ENCODE measurements around the gene RSPRY1. TPM values are rescaled to one million over a fixed set of nuclear protein-coding genes. Genes with fewer than 3 reads are reported as not detected.
"Not testable (repeated sequence)": the region's sequence is repeated elsewhere in the genome, so short reads cannot be mapped to it uniquely, and the experiment has no call there.

RSPRY1 gene
- total RNA-seq, 2 experiments from 2014 or later = 24.5 to 29.4 TPM

GRCh38 chr16:57184113-57184512 lies 2.0 kb upstream of the RSPRY1 start:
- ATAC-seq = no peak
- Mint-ChIP-seq H3K4me3 (peak overlapping the region; percentile 95), H3K4me1 (ENCODE audit: low read depth) (peaks cover 45% of the 10 kb centered on the region), H3K27ac (peak overlapping the region; percentile 41), H3K36me3 (ENCODE audit: low read depth) (peaks cover 8% of the 10 kb centered on the region), H3K9me3 (no peaks in the 10 kb centered on the region), H3K27me3 (no peaks in the 10 kb centered on the region)
- no peak for TF ChIP-seq CTCF (IDR thresholded peaks at IDR 0.05)
- intact Hi-C loops (cut with micrococcal nuclease) = loop anchor here (10.0 kb wide), 1 partner anchor 219 kb away; the partner anchor contains the start of gene CETP
- ChIA-PET CTCF (interaction anchor here (0.7 to 1.6 kb wide), 5 partner anchors 9 to 220 kb away, joined by 3 to 7 read pairs (median 4); no protein-coding TSS in a partner anchor), POLR2A (interaction anchor here (0.7 kb wide), 1 partner anchor 315 kb away, joined by 3 read pairs; no protein-coding TSS in a partner anchor)
- no peak for DNase-seq

- DNase-seq (no peak), ATAC-seq (no peak)
- TF ChIP-seq CTCF (IDR thresholded peaks at IDR 0.05) = no peak
- H3K36me3 Mint-ChIP-seq (ENCODE audit: low read depth) = peaks cover 12% of the 10 kb centered on the region
- H3K9me3 Mint-ChIP-seq = no peaks in the 10 kb centered on the region
- peak overlapping the region; percentile 96 for H3K27ac Mint-ChIP-seq
- H3K4me3 Mint-ChIP-seq = peak overlapping the region; percentile 95
- peaks cover 45% of the 10 kb centered on the region for H3K4me1 Mint-ChIP-seq (ENCODE audit: low read depth)
- ChIA-PET POLR2A (interaction anchor here (0.7 to 1.3 kb wide), 7 partner anchors 10 to 254 kb away, joined by 3 to 4 read pairs (median 3); no protein-coding TSS in a partner anchor), CTCF (interaction anchor here (0.5 to 1.7 kb wide), 5 partner anchors 10 to 759 kb away, joined by 3 to 10 read pairs (median 4); no protein-coding TSS in a partner anchor)
- no peaks in the 10 kb centered on the region for H3K27me3 Mint-ChIP-seq
- intact Hi-C loops (cut with micrococcal nuclease) = loop anchor here (10.0 kb wide), 1 partner anchor 220 kb away; the partner anchor contains the start of gene CETP
These were observed 1.2 kb upstream of the RSPRY1 start for GRCh38 chr16:57184887-57185445.

GRCh38 chr16:57185446-57185944 lies 634 bp upstream of the RSPRY1 start:
- peaks cover 13% of the 10 kb centered on the region for H3K36me3 Mint-ChIP-seq (ENCODE audit: low read depth)
- DNase-seq (peak; percentile 46), ATAC-seq (peak; percentile 13)
- intact Hi-C loops (cut with micrococcal nuclease) = loop anchor here (10.0 kb wide), 1 partner anchor 221 kb away; the partner anchor contains the start of gene CETP
- H3K27ac Mint-ChIP-seq = peak overlapping the region; percentile 96
- POLR2A ChIA-PET = interaction anchor here (0.7 to 1.4 kb wide), 11 partner anchors 10 to 1034 kb away, joined by 3 to 6 read pairs (median 3); partner anchors contain the start of gene NLRC5
- CTCF ChIA-PET = interaction anchor here (1.5 to 1.7 kb wide), 3 partner anchors 57 to 102 kb away, joined by 4 to 10 read pairs (median 4); partner anchors contain the start of gene CPNE2
- peaks cover 45% of the 10 kb centered on the region for H3K4me1 Mint-ChIP-seq (ENCODE audit: low read depth)
- H3K27me3 Mint-ChIP-seq = no peaks in the 10 kb centered on the region
- no peak for TF ChIP-seq CTCF (IDR thresholded peaks at IDR 0.05)
- peak overlapping the region; percentile 95 for H3K4me3 Mint-ChIP-seq
- no peaks in the 10 kb centered on the region for H3K9me3 Mint-ChIP-seq

GRCh38 chr16:57186872-57187854 lies 1.0 kb downstream of the RSPRY1 start:
- Mint-ChIP-seq H3K36me3 (ENCODE audit: low read depth) (peaks cover 10% of the 10 kb centered on the region), H3K27me3 (no peaks in the 10 kb centered on the region), H3K27ac (peak overlapping the region; percentile 96), H3K4me3 (peak overlapping the region; percentile 95), H3K4me1 (ENCODE audit: low read depth) (peaks cover 45% of the 10 kb centered on the region), H3K9me3 (no peaks in the 10 kb centered on the region)
- intact Hi-C loops (cut with micrococcal nuclease) = loop anchor here (10.0 kb wide), 1 partner anchor 222 kb away; the partner anchor contains the start of gene CETP
- DNase-seq = peak; percentile 37
- TF ChIP-seq CTCF (IDR thresholded peaks at IDR 0.05) = no peak
- ChIA-PET CTCF (interaction anchor here (0.8 to 1.9 kb wide), 6 partner anchors 17 to 94 kb away, joined by 3 to 4 read pairs (median 4); partner anchors contain the start of gene CPNE2), POLR2A (interaction anchor here (0.6 to 1.1 kb wide), 7 partner anchors 8 to 734 kb away, joined by 3 to 4 read pairs (median 3); no protein-coding TSS in a partner anchor)
- ATAC-seq = no peak

- ATAC-seq, DNase-seq, H3K27me3 Mint-ChIP-seq, H3K9me3 Mint-ChIP-seq: not testable (repeated sequence)
- peaks cover 46% of the 10 kb centered on the region for H3K4me1 Mint-ChIP-seq (ENCODE audit: low read depth)
- POLR2A ChIA-PET = interaction anchor here (0.9 kb wide), 1 partner anchor 95 kb away, joined by 3 read pairs; no protein-coding TSS in a partner anchor
- CTCF ChIA-PET = interaction anchor here (0.6 to 1.9 kb wide), 5 partner anchors 18 to 104 kb away, joined by 3 to 4 read pairs (median 3); partner anchors contain the start of gene CPNE2
- intact Hi-C loops (cut with micrococcal nuclease) = loop anchor here (10.0 kb wide), 1 partner anchor 223 kb away; the partner anchor contains the start of gene CETP
- H3K27ac Mint-ChIP-seq = peak overlapping the region; percentile 96
- peaks cover 10% of the 10 kb centered on the region for H3K36me3 Mint-ChIP-seq (ENCODE audit: low read depth)
- peak overlapping the region; percentile 95 for H3K4me3 Mint-ChIP-seq
These were observed 2.0 kb downstream of the RSPRY1 start for GRCh38 chr16:57187902-57188710.
